Measurements from ENCODE around the gene CERS1. TPM values are rescaled to one million over a fixed set of nuclear protein-coding genes. Genes with fewer than 3 reads are reported as not detected.
"Not testable (repeated sequence)": the region's sequence is repeated elsewhere in the genome, so short reads cannot be mapped to it uniquely, and the experiment has no call there.

Gene CERS1
- total RNA-seq, 1 experiment from 2014 or later = 13.1 TPM

DNA sequence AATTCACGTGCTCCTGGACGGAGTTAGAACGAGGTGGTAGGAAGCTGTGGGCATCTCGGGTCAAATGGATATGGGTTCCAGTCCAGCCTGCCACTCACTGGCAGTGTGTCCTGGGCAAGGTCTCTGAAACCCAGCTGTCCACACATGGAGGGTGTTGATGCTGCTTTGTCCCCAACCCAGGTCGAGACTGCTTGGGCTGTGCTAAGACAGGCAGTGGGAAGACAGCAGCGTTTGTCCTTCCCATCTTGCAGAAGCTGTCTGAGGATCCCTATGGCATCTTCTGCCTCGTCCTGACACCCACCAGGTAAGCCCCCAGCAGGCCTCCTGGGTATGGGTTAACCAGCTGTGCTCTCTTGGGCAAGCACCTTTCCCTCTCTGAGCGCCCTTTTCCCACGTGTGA lies 24.4 kb upstream of the CERS1 start:
- DNase-seq (ENCODE audit: low spot score) = no peak
- in situ Hi-C loops (cut with HindIII; ENCODE audit: low sequenced_read_pairs) = no loop called here

- no peak for DNase-seq (ENCODE audit: low spot score)
- in situ Hi-C loops (cut with HindIII; ENCODE audit: low sequenced_read_pairs) = no loop called here
Observed at GRCh38 chr19:18919900-18920214, 23.9 kb upstream of the CERS1 start.

- peak; percentile 100 for DNase-seq (ENCODE audit: low spot score)
- in situ Hi-C loops (cut with HindIII; ENCODE audit: low sequenced_read_pairs) = no loop called here
Observed at GRCh38 chr19:18919086-18919899, 23.3 kb upstream of the CERS1 start, which contains the start of the genes COPE and DDX49. COPE (minus strand) TSS chr19:18919387; CDS start chr19:18919348, 39 bp downstream. DDX49 (plus strand) TSS chr19:18919715; CDS start chr19:18919742, 27 bp downstream.

DNA sequence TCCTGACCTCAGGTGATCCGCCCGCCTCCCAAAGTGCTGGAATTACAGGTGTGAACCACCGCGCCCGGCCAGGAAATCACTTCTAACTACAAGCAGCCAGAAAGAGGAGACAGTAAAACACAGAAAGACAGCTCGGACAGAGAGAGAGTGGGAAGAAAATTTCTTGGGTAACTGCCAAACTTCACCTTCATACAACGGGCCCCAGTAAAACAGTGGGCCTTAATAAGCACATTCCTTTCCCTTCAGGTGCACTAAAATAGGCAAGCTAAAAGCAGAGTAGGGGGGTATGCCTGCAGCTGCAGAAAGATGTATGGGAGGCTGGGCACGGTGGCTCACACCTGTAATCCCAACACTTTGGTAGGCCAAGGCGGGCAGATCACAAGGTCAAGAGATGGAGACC lies 21.6 kb upstream of the CERS1 start:
- DNase-seq (ENCODE audit: low spot score); in situ Hi-C loops (cut with HindIII; ENCODE audit: low sequenced_read_pairs): not testable (repeated sequence)

DNA sequence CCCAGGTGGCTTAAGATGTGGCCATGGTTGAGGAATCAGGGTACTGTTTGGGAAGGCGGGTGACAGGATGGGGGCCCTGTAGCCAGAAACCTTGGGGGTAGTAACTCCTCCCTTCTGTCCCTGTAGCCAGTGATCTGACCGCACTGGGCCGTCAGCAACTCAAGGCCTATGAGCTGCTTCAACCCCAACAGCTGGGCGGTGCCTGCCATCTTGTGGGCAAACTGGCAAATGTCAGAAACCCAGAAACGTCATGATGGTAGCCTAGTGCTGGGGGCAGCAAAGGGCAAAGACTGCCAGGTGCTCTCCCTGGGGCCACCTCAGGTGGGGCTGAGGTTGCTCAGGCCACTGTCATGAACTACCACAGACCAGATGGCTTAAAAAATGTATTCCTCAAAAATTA lies 19.7 kb upstream of the CERS1 start:
- DNase-seq (ENCODE audit: low spot score) = peak; percentile 60
- in situ Hi-C loops (cut with HindIII; ENCODE audit: low sequenced_read_pairs) = no loop called here

DNA sequence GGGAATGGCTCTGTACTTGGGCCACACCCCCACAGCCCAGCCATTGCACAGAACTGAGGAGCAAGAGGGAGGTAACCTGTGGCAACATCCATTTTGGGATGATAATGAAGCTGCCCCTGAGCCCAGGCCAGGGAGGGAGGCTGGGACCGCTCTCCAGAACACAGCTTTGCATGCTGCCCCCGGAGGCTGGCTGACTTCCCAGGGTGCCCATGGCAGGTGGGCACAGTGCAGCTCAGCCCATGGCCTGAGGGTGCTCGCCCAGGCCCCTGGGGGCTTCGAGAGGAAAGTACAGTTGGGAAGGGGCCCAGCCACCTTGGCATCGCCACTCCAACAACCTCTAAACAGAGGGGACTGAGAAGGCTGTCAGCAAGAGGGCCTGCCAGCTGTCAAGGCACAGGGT lies 17.5 kb upstream of the CERS1 start:
- in situ Hi-C loops (cut with HindIII; ENCODE audit: low sequenced_read_pairs) = no loop called here
- DNase-seq (ENCODE audit: low spot score) = no peak

DNA sequence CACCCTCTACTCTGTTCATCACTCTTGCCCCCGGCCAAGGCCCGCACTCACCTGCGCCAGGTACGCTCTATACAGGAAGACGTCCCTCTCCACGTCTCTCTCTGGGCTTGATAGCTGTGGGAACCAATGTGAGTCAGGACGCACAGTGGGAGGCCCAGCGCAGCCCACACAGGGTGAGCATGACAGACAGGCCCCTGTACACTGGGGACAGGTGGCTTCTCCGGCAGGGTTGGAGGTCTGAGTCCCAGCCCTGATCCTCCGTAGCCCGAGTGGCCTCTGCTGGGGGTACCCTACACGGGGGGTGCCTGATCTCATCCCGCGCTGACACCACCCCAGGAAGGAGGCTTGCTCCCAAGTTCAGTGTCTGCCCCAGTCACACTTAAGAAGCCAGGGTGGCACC lies 17.0 kb upstream of the CERS1 start:
- no peak for DNase-seq (ENCODE audit: low spot score)
- in situ Hi-C loops (cut with HindIII; ENCODE audit: low sequenced_read_pairs) = no loop called here

GRCh38 chr19:18910801-18911436 lies 15.0 kb upstream of the CERS1 start:
- in situ Hi-C loops (cut with HindIII; ENCODE audit: low sequenced_read_pairs) = no loop called here
- no peak for DNase-seq (ENCODE audit: low spot score)

- DNase-seq (ENCODE audit: low spot score) = no peak
- in situ Hi-C loops (cut with HindIII; ENCODE audit: low sequenced_read_pairs) = no loop called here
Observed at GRCh38 chr19:18910010-18910409, 14.1 kb upstream of the CERS1 start.

GRCh38 chr19:18908917-18909619 lies 13.1 kb upstream of the CERS1 start:
- in situ Hi-C loops (cut with HindIII; ENCODE audit: low sequenced_read_pairs) = no loop called here
- DNase-seq (ENCODE audit: low spot score) = no peak

GRCh38 chr19:18906605-18907519 lies 10.9 kb upstream of the CERS1 start:
- DNase-seq (ENCODE audit: low spot score) = peak; percentile 49

GRCh38 chr19:18905513-18906236 lies 9.7 kb upstream of the CERS1 start:
- in situ Hi-C loops (cut with HindIII; ENCODE audit: low sequenced_read_pairs) = no loop called here

More at GRCh38 chr19:18906605-18907519, 10.9 kb upstream of the CERS1 start:
- in situ Hi-C loops (cut with HindIII; ENCODE audit: low sequenced_read_pairs) = no loop called here

GRCh38 chr19:18905058-18905456 lies 9.1 kb upstream of the CERS1 start:
- in situ Hi-C loops (cut with HindIII; ENCODE audit: low sequenced_read_pairs) = no loop called here
- no peak for DNase-seq (ENCODE audit: low spot score)

More at GRCh38 chr19:18905513-18906236, 9.7 kb upstream of the CERS1 start:
- DNase-seq (ENCODE audit: low spot score) = no peak

GRCh38 chr19:18904334-18905057 lies 8.5 kb upstream of the CERS1 start:
- peak; percentile 38 for DNase-seq (ENCODE audit: low spot score)
- in situ Hi-C loops (cut with HindIII; ENCODE audit: low sequenced_read_pairs) = no loop called here

GRCh38 chr19:18903156-18904037 lies 7.4 kb upstream of the CERS1 start:
- in situ Hi-C loops (cut with HindIII; ENCODE audit: low sequenced_read_pairs) = no loop called here

GRCh38 chr19:18902519-18902918 lies 6.6 kb upstream of the CERS1 start:
- in situ Hi-C loops (cut with HindIII; ENCODE audit: low sequenced_read_pairs); DNase-seq (ENCODE audit: low spot score): not testable (repeated sequence)

More at GRCh38 chr19:18903156-18904037, 7.4 kb upstream of the CERS1 start:
- DNase-seq (ENCODE audit: low spot score) = no peak

GRCh38 chr19:18901491-18901890 lies 5.5 kb upstream of the CERS1 start:
- no peak for DNase-seq (ENCODE audit: low spot score)
- in situ Hi-C loops (cut with HindIII; ENCODE audit: low sequenced_read_pairs) = no loop called here

Measured in G401 (cell line).